ENCODE data around the gene EPHB1. TPM values are rescaled to one million over a fixed set of nuclear protein-coding genes. Genes with fewer than 3 reads are reported as not detected.

The EPHB1 gene
- total RNA-seq, 2 donors from 2014 or later = 0.68 to 0.71 TPM

DNA sequence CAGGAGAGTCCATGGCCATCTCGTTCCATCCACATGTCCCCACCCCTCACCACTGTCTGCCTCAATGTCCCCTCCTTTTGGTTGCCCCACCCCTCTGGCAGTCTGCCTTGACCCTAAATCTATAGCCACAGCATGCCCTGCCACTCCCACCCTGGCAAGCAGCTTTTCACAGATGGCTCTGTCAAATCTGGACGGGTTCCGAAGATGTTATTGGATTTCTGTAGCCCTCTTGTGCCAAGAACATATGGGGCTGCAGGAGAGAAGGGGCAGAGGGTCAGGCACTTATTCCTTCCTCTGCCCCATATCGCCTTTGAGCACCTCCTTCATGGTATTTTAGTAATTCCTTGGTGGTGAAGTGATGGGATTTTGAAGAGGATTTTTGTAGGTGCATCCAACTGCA is 57.1 kb downstream of the EPHB1 start:
- TF ChIP-seq, protein P1, sequence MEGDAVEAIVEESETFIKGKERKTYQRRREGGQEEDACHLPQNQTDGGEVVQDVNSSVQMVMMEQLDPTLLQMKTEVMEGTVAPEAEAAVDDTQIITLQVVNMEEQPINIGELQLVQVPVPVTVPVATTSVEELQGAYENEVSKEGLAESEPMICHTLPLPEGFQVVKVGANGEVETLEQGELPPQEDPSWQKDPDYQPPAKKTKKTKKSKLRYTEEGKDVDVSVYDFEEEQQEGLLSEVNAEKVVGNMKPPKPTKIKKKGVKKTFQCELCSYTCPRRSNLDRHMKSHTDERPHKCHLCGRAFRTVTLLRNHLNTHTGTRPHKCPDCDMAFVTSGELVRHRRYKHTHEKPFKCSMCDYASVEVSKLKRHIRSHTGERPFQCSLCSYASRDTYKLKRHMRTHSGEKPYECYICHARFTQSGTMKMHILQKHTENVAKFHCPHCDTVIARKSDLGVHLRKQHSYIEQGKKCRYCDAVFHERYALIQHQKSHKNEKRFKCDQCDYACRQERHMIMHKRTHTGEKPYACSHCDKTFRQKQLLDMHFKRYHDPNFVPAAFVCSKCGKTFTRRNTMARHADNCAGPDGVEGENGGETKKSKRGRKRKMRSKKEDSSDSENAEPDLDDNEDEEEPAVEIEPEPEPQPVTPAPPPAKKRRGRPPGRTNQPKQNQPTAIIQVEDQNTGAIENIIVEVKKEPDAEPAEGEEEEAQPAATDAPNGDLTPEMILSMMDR (IDR thresholded peaks at IDR 0.05) = no peak
- no peak for ATAC-seq (ENCODE audit: insufficient number of reproducible peaks, low FRiP score, low read depth)
- Histone ChIP-seq H3K4me3 (no peak overlapping the region), H3K9me3 (no peaks in the 10 kb centered on the region), H3K36me3 (no peaks in the 10 kb centered on the region), H3K27ac (no peak overlapping the region), H3K4me1 (ENCODE audit: control insufficient read depth in 1 of 2, low read depth in 2 of 2) (no peaks in the 10 kb centered on the region), H3K27me3 (replicated peaks; ENCODE audit: insufficient read depth) (no peaks in the 10 kb centered on the region)
- DNase-seq (ENCODE audit: low spot score) = no peak

DNA sequence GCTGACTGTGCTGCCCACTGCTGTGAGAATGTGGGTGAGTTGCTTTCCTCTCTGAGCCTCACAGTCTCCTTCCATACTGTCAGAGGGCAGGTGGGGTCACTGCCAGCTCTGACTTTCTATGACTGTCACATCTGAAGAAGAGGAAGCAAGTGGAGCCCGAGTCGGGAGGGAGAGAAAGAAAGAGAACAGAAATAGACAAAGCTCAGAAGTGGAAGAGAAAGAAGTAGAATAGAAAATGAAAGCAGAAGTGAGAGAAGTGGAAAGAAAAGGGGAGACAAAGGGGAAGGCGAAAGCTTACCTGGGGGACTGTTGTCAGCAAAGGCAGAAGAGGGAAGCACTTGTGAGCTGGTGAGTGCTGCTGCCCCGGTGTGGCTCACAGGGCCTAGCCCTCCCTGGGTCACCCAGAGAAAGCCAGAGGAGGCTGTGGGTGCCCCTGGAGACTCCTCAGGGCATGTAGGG is 57.9 kb downstream of the EPHB1 start:
- ATAC-seq (ENCODE audit: insufficient number of reproducible peaks, low FRiP score, low read depth) (no peak), DNase-seq (ENCODE audit: low spot score) (no peak)
- no peaks in the 10 kb centered on the region for H3K4me1 ChIP-seq (ENCODE audit: control insufficient read depth in 1 of 2, low read depth in 2 of 2)
- TF ChIP-seq, protein P1 (IDR thresholded peaks at IDR 0.05) = no peak
- no peak overlapping the region for H3K4me3 ChIP-seq
- H3K27me3 ChIP-seq (replicated peaks; ENCODE audit: insufficient read depth) = no peaks in the 10 kb centered on the region
- H3K36me3 ChIP-seq = no peaks in the 10 kb centered on the region
- H3K9me3 ChIP-seq = no peaks in the 10 kb centered on the region
- H3K27ac ChIP-seq = no peak overlapping the region

DNA sequence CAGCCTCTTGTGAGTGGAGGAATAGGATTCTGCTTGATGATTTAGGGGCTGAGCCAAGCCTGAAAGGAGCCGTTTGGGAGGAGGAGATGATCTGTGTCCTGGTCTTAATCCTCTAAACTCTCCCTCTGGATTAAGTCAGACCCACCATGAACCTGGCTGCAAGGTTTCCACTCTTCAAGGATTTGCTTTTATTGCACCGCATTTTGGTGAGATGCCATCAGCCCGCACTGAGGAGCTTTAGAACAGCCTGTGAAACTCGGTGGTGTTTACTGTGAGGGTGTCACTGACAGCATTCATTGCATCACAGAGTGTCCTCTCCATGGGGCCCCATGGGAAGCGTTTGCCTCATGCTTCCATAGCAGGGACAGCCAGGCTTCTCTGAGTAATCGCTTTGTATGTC is 59.2 kb downstream of the EPHB1 start:
- H3K4me3 ChIP-seq = no peak overlapping the region
- DNase-seq (ENCODE audit: low spot score) = no peak
- no peaks in the 10 kb centered on the region for H3K4me1 ChIP-seq (ENCODE audit: control insufficient read depth in 1 of 2, low read depth in 2 of 2)
- ATAC-seq (ENCODE audit: insufficient number of reproducible peaks, low FRiP score, low read depth) = no peak
- TF ChIP-seq, protein P1 (IDR thresholded peaks at IDR 0.05) = no peak
- H3K27ac ChIP-seq = no peak overlapping the region
- H3K9me3 ChIP-seq = no peaks in the 10 kb centered on the region
- H3K36me3 ChIP-seq = no peaks in the 10 kb centered on the region
- H3K27me3 ChIP-seq (replicated peaks; ENCODE audit: insufficient read depth) = no peaks in the 10 kb centered on the region

DNA sequence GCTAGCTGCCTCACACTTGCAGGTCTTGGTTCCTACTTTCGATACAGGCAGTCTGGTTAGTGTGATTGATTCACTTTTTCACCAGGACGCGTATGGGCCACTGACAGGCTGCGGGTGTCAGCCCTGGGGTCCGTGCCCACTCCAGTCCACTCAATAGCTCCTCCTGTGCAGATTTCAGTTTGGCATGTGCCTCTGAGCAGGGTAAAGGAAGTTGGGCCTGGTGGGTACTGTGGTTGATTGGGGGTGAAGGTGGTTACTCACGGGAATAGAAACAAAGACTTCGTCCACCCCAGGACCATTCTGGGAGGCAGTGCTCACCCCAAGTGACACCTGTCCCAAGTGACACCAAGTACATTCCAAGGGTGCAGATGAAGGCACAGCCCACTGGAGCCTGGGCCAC is 62.3 kb downstream of the EPHB1 start:
- H3K4me1 ChIP-seq (ENCODE audit: control insufficient read depth in 1 of 2, low read depth in 2 of 2) = no peaks in the 10 kb centered on the region
- ATAC-seq (ENCODE audit: insufficient number of reproducible peaks, low FRiP score, low read depth) (no peak), DNase-seq (ENCODE audit: low spot score) (no peak)
- no peak overlapping the region for H3K27ac ChIP-seq
- H3K27me3 ChIP-seq (replicated peaks; ENCODE audit: insufficient read depth) = no peaks in the 10 kb centered on the region
- H3K4me3 ChIP-seq = no peak overlapping the region
- TF ChIP-seq, protein P1 (IDR thresholded peaks at IDR 0.05) = no peak
- H3K36me3 ChIP-seq = no peaks in the 10 kb centered on the region
- no peaks in the 10 kb centered on the region for H3K9me3 ChIP-seq

DNA sequence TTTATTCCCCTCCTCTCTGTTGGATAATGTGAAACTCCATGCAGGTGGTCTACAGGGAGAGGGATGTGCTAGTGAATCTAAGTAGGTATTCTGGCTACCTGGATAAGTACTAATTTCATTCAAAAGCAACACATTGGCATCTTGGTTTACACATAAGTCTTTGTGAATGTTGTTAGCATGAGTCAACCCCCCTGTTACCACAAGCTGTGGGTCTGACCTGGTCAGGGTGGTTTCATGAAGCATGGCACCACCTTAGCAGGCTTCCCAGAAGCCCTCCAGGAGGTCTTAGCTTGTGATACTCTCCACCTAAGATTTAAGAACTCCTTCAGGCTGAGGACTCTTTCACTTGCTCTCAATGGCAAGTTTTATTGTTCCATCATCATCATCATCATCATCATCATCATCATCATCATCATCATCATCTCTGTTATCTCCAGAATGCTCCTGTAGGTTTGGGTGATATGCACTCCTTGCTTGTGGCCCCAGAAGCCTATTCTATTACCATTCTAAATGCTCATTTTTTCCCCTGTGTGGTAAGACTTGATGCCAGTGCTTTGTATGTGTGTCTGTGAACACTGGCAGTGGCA is 62.8 kb downstream of the EPHB1 start:
- Histone ChIP-seq H3K36me3 (no peaks in the 10 kb centered on the region), H3K4me3 (no peak overlapping the region), H3K9me3 (no peaks in the 10 kb centered on the region), H3K27ac (no peak overlapping the region), H3K27me3 (replicated peaks; ENCODE audit: insufficient read depth) (no peaks in the 10 kb centered on the region), H3K4me1 (ENCODE audit: control insufficient read depth in 1 of 2, low read depth in 2 of 2) (no peaks in the 10 kb centered on the region)
- ATAC-seq (ENCODE audit: insufficient number of reproducible peaks, low FRiP score, low read depth) = no peak
- no peak for DNase-seq (ENCODE audit: low spot score)
- TF ChIP-seq, protein P1 (IDR thresholded peaks at IDR 0.05) = no peak
